Measurements from ENCODE around the gene TEC. TPM values are rescaled to one million over a fixed set of nuclear protein-coding genes. Genes with fewer than 3 reads are reported as not detected.

The TEC gene
- total RNA-seq, 4 donors from 2014 or later, result 1.9 to 8.5 (median 5.3) TPM

DNA sequence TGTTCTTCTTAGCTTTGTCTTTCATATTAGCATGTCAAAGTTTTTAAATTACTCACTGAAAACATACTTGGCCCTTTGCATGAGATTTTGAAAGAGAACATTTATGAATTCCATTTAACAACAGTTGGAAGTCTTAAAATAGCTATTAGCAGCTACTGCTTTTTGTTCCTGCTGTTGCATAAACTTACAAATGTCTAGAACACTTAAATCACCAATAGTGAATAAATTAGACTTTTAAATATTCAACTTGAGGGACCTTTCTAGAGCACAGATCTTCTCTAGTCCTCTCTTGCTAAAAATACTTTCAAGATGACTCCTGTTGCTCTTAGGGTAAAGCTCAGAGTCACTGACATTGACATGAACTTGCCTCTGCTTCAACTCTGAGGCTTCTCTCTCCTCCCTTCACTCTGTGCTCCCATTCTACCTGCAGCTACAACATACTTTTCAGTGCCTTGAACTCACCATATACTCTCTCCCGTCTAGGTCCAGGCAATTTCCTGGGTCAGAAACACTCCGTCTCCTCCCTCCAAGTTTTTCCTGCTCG lies 119.7 kb downstream of the TEC start:
- TF ChIP-seq, protein P1, sequence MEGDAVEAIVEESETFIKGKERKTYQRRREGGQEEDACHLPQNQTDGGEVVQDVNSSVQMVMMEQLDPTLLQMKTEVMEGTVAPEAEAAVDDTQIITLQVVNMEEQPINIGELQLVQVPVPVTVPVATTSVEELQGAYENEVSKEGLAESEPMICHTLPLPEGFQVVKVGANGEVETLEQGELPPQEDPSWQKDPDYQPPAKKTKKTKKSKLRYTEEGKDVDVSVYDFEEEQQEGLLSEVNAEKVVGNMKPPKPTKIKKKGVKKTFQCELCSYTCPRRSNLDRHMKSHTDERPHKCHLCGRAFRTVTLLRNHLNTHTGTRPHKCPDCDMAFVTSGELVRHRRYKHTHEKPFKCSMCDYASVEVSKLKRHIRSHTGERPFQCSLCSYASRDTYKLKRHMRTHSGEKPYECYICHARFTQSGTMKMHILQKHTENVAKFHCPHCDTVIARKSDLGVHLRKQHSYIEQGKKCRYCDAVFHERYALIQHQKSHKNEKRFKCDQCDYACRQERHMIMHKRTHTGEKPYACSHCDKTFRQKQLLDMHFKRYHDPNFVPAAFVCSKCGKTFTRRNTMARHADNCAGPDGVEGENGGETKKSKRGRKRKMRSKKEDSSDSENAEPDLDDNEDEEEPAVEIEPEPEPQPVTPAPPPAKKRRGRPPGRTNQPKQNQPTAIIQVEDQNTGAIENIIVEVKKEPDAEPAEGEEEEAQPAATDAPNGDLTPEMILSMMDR (IDR thresholded peaks at IDR 0.05; ENCODE audit: low read depth), result no peak

DNA sequence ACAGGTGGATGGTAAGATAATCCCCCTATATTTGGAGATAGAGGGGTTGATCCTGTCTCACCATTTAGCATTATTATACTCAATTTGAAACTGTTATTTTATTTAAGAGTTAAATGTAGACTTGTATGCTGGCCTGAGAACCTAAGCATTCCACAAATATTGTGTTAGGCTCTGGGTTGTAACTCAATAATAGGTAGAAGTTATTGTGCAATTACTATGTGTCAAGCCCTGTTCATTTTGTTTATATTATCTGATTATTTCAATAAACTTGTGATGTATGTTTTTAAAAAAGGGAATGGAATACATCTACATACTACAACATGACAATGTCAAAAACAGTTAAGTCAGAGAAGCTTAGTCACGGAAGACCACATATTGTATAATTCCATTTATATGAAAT lies 122.0 kb downstream of the TEC start:
- TF ChIP-seq, protein P1 (IDR thresholded peaks at IDR 0.05; ENCODE audit: low read depth), result no peak

DNA sequence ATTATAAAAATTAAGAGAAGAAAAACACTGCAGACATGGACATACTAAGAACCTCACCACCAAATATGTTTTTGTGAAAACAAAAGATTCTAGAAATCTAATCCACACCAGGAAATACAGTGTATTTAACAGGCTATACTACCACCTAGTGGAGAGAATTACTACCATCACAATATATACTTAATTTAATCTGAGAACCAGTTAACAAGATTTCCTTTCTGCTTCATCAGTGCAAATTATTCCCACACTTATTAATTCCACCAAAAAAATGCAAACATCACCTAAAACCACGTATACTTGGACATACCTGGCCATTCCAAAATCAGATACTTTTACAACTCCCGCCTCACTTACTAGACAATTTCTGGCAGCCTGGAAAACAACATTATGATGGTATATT lies 128.6 kb downstream of the TEC start:
- TF ChIP-seq, protein P1 (IDR thresholded peaks at IDR 0.05; ENCODE audit: low read depth), result no peak

DNA sequence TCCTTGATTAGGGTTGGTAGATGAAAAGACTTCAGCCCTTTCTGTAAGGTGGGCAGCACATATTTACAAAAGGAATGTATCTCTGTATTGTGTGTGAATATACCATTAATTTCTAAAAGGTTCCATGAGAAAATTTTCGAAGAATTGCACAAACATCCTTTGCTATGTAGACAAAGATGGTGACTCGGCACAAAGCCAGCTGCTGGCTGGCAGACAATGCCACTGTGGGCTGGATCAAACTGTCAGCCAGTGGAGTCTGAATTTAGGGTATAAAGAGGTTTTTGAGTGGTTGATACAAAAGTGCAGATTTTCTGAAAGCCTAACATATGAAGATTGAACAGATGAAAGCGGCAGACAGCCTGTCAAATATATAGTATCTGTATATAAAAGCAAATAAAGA lies 129.9 kb downstream of the TEC start:
- TF ChIP-seq, protein P1 (IDR thresholded peaks at IDR 0.05; ENCODE audit: low read depth), result no peak

DNA sequence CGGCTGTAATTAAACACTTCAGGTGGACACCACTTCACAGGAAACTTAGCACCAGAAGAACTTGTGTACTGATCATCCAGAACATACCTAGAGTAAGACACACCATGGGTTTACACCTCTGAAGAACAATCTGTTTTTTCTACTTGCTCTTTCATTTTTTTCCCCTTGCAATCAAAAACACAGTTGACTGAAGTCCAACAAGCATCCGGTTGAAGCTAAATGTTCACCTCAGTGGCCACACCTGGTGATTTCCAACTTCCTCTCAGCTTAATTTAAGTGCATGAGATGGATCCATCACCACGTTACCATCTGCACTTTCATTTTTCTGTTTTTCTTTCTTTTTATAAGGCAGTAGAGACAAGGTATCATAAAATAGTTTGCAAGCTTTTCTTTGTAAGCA lies 130.7 kb downstream of the TEC start:
- TF ChIP-seq, protein P1 (IDR thresholded peaks at IDR 0.05; ENCODE audit: low read depth), result no peak

DNA sequence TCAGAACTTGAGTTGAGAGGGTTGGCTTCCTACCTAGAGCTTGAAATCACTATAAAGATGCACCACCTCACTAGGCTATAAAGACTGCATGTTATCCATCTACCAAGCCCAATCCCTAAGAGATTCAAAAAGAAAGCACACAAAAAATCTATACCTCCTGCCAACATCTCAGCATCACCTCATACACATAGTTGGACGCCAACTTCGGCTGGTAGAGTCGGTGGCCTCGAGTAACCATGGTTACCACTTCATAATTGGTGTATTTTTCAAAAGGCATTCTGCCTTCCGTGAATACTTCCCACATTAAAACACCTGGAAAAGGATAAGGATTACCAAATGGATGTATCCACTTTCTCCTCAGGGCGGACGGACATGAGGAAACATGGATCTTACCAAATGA lies 131.1 kb downstream of the TEC start:
- TF ChIP-seq, protein P1 (IDR thresholded peaks at IDR 0.05; ENCODE audit: low read depth), result no peak

DNA sequence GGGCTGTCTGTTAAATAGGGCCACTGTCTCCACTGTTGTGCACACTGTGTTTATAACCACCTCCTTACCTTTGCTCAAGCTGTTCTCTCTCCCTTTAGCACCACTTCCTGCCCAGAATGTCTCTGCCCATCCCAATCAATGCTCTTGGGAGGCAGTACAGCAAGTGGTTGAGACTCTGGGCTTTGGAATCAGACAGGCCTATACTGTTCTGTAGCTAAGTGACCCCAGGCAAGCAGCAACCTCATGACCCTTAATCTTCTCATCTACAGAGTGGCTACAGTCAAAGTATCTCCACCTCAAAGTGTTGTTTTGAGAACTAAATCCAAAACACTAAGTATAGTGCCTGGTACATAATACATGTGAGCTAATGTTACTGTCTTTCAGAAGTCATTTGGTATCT lies 131.8 kb downstream of the TEC start:
- TF ChIP-seq, protein P1 (IDR thresholded peaks at IDR 0.05; ENCODE audit: low read depth), result no peak

Data from subcutaneous adipose tissue (tissue), 4 donors.